Neural cell (in vitro differentiated cells): Measurements from ENCODE around the gene TGIF2.

Source experiments
- EP300 ChIP-seq: fragments of 450-650 bp; conservative IDR thresholded peaks from 2 replicates; pipeline ENCODE4 v1.6.1; 2014; ENCODE audit warnings: antibody characterized with exemption, mild to moderate bottlenecking, moderate library complexity; ENCODE audit not compliant: poor library complexity, severe bottlenecking
- EZH2 ChIP-seq: fragments of 200-600, 300-800 bp; shearing (Covaris generic), sonication (generic); IDR thresholded peaks from 2 replicates; pipeline ENCODE4 v1.6.1; 2014; ENCODE audit warnings: antibody characterized with exemption, low read length, borderline replicate concordance, mild to moderate bottlenecking; ENCODE audit not compliant: insufficient read depth, poor library complexity, severe bottlenecking
- MXI1 ChIP-seq: fragments of 450-650 bp; conservative IDR thresholded peaks from 2 replicates; pipeline ENCODE4 v1.6.1; 2014; ENCODE audit warnings: antibody characterized with exemption, mild to moderate bottlenecking; ENCODE audit not compliant: poor library complexity, severe bottlenecking
- POLR2AphosphoS5 ChIP-seq: IDR thresholded peaks from 2 replicates; pipeline ENCODE4 v1.6.1; 2012
- REST ChIP-seq: IDR thresholded peaks from 2 replicates; pipeline ENCODE4 v1.6.1; 2012; ENCODE audit warnings: borderline replicate concordance
- SMC3 ChIP-seq: fragments of 450-650 bp; conservative IDR thresholded peaks from 2 replicates; pipeline ENCODE4 v1.6.1; 2014; ENCODE audit warnings: antibody characterized with exemption, mild to moderate bottlenecking, moderate library complexity; ENCODE audit not compliant: poor library complexity
- TAF1 ChIP-seq: IDR thresholded peaks from 2 replicates; pipeline ENCODE4 v1.6.1; 2012; ENCODE audit warnings: low read depth
- TF ChIP-seq, protein P1 (sequence below): fragments of 450-650 bp; IDR thresholded peaks from 2 replicates; pipeline ENCODE4 v1.5.1; 2014; ENCODE audit warnings: antibody characterized with exemption, mild to moderate bottlenecking, moderate library complexity; ENCODE audit not compliant: poor library complexity, severe bottlenecking

DNA sequence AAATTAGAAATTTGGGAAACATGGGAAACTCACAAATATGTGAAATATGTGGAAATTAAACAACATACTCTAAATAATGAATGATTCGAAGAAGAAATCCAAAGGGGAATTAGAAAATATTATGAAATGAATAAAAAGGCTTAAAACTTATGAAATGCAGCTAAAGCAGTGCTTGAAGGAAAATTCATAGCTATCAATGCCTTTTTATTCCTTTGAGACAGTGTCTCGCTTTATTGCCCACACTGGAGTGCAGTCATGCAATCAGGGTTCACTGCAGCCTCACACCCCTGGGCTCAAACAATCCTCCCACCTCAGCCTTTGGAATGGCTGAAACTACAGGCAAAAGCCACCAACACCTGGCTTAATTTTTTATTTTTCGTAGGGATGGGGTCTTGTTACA, 7.9 kb upstream of the TGIF2 start:
- TF ChIP-seq, protein P1, sequence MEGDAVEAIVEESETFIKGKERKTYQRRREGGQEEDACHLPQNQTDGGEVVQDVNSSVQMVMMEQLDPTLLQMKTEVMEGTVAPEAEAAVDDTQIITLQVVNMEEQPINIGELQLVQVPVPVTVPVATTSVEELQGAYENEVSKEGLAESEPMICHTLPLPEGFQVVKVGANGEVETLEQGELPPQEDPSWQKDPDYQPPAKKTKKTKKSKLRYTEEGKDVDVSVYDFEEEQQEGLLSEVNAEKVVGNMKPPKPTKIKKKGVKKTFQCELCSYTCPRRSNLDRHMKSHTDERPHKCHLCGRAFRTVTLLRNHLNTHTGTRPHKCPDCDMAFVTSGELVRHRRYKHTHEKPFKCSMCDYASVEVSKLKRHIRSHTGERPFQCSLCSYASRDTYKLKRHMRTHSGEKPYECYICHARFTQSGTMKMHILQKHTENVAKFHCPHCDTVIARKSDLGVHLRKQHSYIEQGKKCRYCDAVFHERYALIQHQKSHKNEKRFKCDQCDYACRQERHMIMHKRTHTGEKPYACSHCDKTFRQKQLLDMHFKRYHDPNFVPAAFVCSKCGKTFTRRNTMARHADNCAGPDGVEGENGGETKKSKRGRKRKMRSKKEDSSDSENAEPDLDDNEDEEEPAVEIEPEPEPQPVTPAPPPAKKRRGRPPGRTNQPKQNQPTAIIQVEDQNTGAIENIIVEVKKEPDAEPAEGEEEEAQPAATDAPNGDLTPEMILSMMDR: no peak
- TF ChIP-seq POLR2AphosphoS5 (no peak), EP300 (no peak), EZH2 (no peak), SMC3 (no peak), REST (no peak), TAF1 (no peak), MXI1 (no peak)
